PC-9 (cell line): ENCODE results near the gene EYA2. TPM values are rescaled to one million over a fixed set of nuclear protein-coding genes. Genes with fewer than 3 reads are reported as not detected.

Source experiments
- BruUV-seq: library from RNA; stranded (reverse); fragments of 400-500 nt; replicated peaks from 2 replicates; lab custom pipeline; 2021; lab: Mats Ljungman, UMichigan
- CTCF ChIA-PET: fragments of 300-600 bp; sonication (Branson Sonifier 250); formaldehyde crosslinking; loops from one replicate; lab custom pipeline; 2022; ENCODE audit warnings: antibody characterized with exemption; lab: Charles Lee
- POLR2A ChIA-PET: fragments of 300-600 bp; sonication (Branson Sonifier 250); formaldehyde crosslinking; loops from one replicate; lab custom pipeline; 2022; ENCODE audit warnings: antibody characterized with exemption; ENCODE audit not compliant: unreplicated experiment; lab: Charles Lee
- DNase-seq, 2 experiments: peaks; one replicate each; pipeline versions ENCODE4 v3.0.0 to v3.0.0-alpha.2; 2015 to 2022; ENCODE audit warnings: mixed read lengths in 1 of 2
- H2AFZ ChIP-seq: fragments of 200-600 bp; sonication (generic); 2 replicates; pipeline ENCODE4 v1.8.1; 2017; ENCODE audit warnings: antibody characterized with exemption
- H3F3A ChIP-seq: fragments of 200-600 bp; sonication (generic); 2 replicates; pipeline ENCODE4 v1.8.1; 2017; ENCODE audit warnings: antibody characterized with exemption, mild to moderate bottlenecking, low read depth; ENCODE audit not compliant: insufficient read depth
- H3K27ac ChIP-seq: fragments of 200-600 bp; sonication (generic); 2 replicates; pipeline ENCODE4 v1.6.1; 2016; ENCODE audit warnings: mixed run types
- H3K27me3 ChIP-seq: fragments of 200-600 bp; sonication (generic); 2 replicates; pipeline ENCODE4 v1.6.1; 2016; ENCODE audit warnings: low read depth, mixed run types; ENCODE audit not compliant: insufficient read depth
- H3K36me3 ChIP-seq: fragments of 200-600 bp; sonication (generic); 2 replicates; pipeline ENCODE4 v1.6.1; 2016; ENCODE audit warnings: low read depth, mixed run types
- H3K4me1 ChIP-seq: fragments of 200-600 bp; sonication (generic); replicated peaks from 2 replicates; pipeline ENCODE4 v1.6.1; 2016; ENCODE audit warnings: mixed run types; ENCODE audit not compliant: insufficient read depth
- H3K4me2 ChIP-seq: fragments of 200-600 bp; sonication (generic); 2 replicates; pipeline ENCODE4 v1.6.1; 2017; ENCODE audit warnings: mixed run types
- H3K4me3 ChIP-seq: fragments of 200-600 bp; sonication (generic); 2 replicates; pipeline ENCODE4 v1.6.1; 2016; ENCODE audit warnings: mixed run types
- H3K79me2 ChIP-seq: fragments of 200-600 bp; sonication (generic); 2 replicates; pipeline ENCODE4 v1.6.1; 2017; ENCODE audit warnings: low read depth, mixed run types
- H3K9me2 ChIP-seq: fragments of 200-600 bp; sonication (generic); 2 replicates; pipeline ENCODE4 v1.8.1; 2017; ENCODE audit warnings: mild to moderate bottlenecking; ENCODE audit not compliant: insufficient read depth
- H3K9me3 ChIP-seq: fragments of 200-600 bp; sonication (generic); 2 replicates; pipeline ENCODE4 v1.8.1; 2016; ENCODE audit warnings: low read depth; ENCODE audit not compliant: insufficient read depth
- H4K20me1 ChIP-seq: fragments of 200-600 bp; sonication (generic); 2 replicates; pipeline ENCODE4 v1.8.1; 2017; ENCODE audit not compliant: insufficient read depth
- CTCF ChIP-seq: fragments of 200-600 bp; sonication (generic); conservative IDR thresholded peaks from 2 replicates; pipeline ENCODE4 v1.6.1; 2017; ENCODE audit warnings: mixed run types, antibody characterized with exemption, mild to moderate bottlenecking, moderate library complexity
- EZH2 ChIP-seq: fragments of 200-600 bp; sonication (generic); IDR thresholded peaks from 2 replicates; pipeline ENCODE4 v1.8.0; 2017; ENCODE audit warnings: antibody characterized with exemption, low read depth
- intact Hi-C: fragments of 100-400 bp; cut with micrococcal nuclease; formaldehyde crosslinking; loops from one replicate; pipeline ENCODE4 v1.10.0; 2022; ENCODE audit not compliant: unreplicated experiment
- total RNA-seq: library from RNA; stranded (reverse); gene quantifications from 2 replicates; pipeline ENCODE4 v1.2.3, GENCODE V29; 2021

Gene EYA2
- total RNA-seq, 1 experiment from 2014 or later, result not detected

GRCh38 chr20:47003223-47003622 is 108.6 kb downstream of the EYA2 start:
- CTCF ChIA-PET, result no interaction called here
- no peaks in the 10 kb centered on the region for H3F3A ChIP-seq
- BruUV-seq, result no TSS peak

DNA sequence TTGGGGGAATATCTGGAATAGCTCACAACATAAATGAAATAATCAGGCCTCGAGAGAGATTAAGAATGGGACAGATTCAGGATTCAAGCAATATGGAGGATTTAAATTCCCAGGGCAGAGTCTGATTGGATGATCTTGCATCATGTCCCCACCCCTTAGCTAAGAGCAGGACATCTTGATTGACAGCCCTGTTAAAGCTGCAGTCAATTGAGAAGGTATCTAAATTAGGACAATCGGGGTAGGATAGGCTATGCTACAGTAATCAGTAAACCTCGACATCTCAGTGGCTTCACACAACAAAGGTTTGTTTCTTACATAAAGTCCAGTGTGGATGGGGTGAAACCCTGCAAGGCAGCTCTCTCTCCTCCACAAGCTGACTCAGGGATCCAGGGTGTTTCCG is 109.5 kb downstream of the EYA2 start:
- H4K20me1 ChIP-seq, result no peaks in the 10 kb centered on the region
- CTCF ChIA-PET, result no interaction called here
- no peaks in the 10 kb centered on the region for H3K9me2 ChIP-seq
- no peaks in the 10 kb centered on the region for H3K79me2 ChIP-seq
- H3K4me2 ChIP-seq, result no peak overlapping the region
- POLR2A ChIA-PET, result no interaction called here
- no peak overlapping the region for H3K4me3 ChIP-seq
- peaks cover 36% of the 10 kb centered on the region for H3K27me3 ChIP-seq
- BruUV-seq, result no TSS peak
- H3K4me1 ChIP-seq, result no peaks in the 10 kb centered on the region
- no peaks in the 10 kb centered on the region for H3F3A ChIP-seq
- TF ChIP-seq EZH2 (no peak), CTCF (no peak)
- no peak overlapping the region for H3K27ac ChIP-seq
- no peak for DNase-seq
- H3K36me3 ChIP-seq, result no peaks in the 10 kb centered on the region
- intact Hi-C loops, result no loop called here
- H3K9me3 ChIP-seq, result peaks cover 7% of the 10 kb centered on the region; the same call in 1 of the 2 replicates
- H2AFZ ChIP-seq, result no peak overlapping the region

More at GRCh38 chr20:47003223-47003622, 108.6 kb downstream of the EYA2 start:
- TF ChIP-seq EZH2 (no peak), CTCF (no peak)
- no peaks in the 10 kb centered on the region for H3K9me2 ChIP-seq
- H3K36me3 ChIP-seq, result no peaks in the 10 kb centered on the region
- H3K27ac ChIP-seq, result no peak overlapping the region
- intact Hi-C loops, result no loop called here
- no peaks in the 10 kb centered on the region; the same call in 1 of the 2 replicates for H3K4me1 ChIP-seq
- peaks cover 7% of the 10 kb centered on the region; the same call in 1 of the 2 replicates for H3K9me3 ChIP-seq
- H3K27me3 ChIP-seq, result peaks cover 36% of the 10 kb centered on the region
- no peak overlapping the region for H3K4me3 ChIP-seq
- DNase-seq, result no peak
- no peaks in the 10 kb centered on the region for H3K79me2 ChIP-seq
- POLR2A ChIA-PET, result no interaction called here
- H2AFZ ChIP-seq, result no peak overlapping the region
- H4K20me1 ChIP-seq, result no peaks in the 10 kb centered on the region
- H3K4me2 ChIP-seq, result no peak overlapping the region

- no peak overlapping the region for H2AFZ ChIP-seq
- H4K20me1 ChIP-seq, result no peaks in the 10 kb centered on the region
- H3K4me3 ChIP-seq, result no peak overlapping the region
- H3K9me3 ChIP-seq, result peaks cover 7% of the 10 kb centered on the region; the same call in 1 of the 2 replicates
- CTCF ChIA-PET, result no interaction called here
- H3K79me2 ChIP-seq, result no peaks in the 10 kb centered on the region
- intact Hi-C loops, result no loop called here
- H3K27me3 ChIP-seq, result peaks cover 19% of the 10 kb centered on the region; the same call in 1 of the 2 replicates
- no peak overlapping the region for H3K27ac ChIP-seq
- no peaks in the 10 kb centered on the region for H3K36me3 ChIP-seq
- POLR2A ChIA-PET, result no interaction called here
- no peaks in the 10 kb centered on the region for H3K9me2 ChIP-seq
- H3K4me2 ChIP-seq, result no peak overlapping the region
- H3F3A ChIP-seq, result no peaks in the 10 kb centered on the region
- no TSS peak for BruUV-seq
- no peaks in the 10 kb centered on the region for H3K4me1 ChIP-seq
- DNase-seq, result no peak
- no peak for TF ChIP-seq EZH2
- no peak for TF ChIP-seq CTCF
Observed at GRCh38 chr20:47007826-47008655, 113.4 kb downstream of the EYA2 start.
